MM.1S (cell line): Measurements from ENCODE around the gene NHLRC3.

Experiments
- DNase-seq: peaks from one replicate; pipeline ENCODE4 v3.0.0-alpha.2; 2015
- H2AFZ ChIP-seq: fragments of 300-600 bp; sonication (generic); 2 replicates; pipeline ENCODE4 v1.6.0; 2016; ENCODE audit warnings: antibody characterized with exemption, low read length
- H3F3A ChIP-seq: fragments of 300-600 bp; sonication (generic); 2 replicates; pipeline ENCODE4 v1.6.1; 2016; ENCODE audit warnings: mild to moderate bottlenecking, antibody characterized with exemption, low read length, moderate library complexity, mixed read lengths; ENCODE audit not compliant: insufficient read depth
- H3K27ac ChIP-seq: fragments of 300-600 bp; sonication (generic); 2 replicates; pipeline ENCODE4 v1.5.1; 2016; ENCODE audit warnings: mild to moderate bottlenecking, low read length
- H3K27me3 ChIP-seq: fragments of 300-600 bp; sonication (generic); replicated peaks from 2 replicates; pipeline ENCODE4 v1.6.0; 2016; ENCODE audit warnings: low read length; ENCODE audit not compliant: insufficient read depth
- H3K36me3 ChIP-seq: fragments of 300-600 bp; sonication (generic); replicated peaks from 2 replicates; pipeline ENCODE4 v1.6.1; 2016; ENCODE audit warnings: mild to moderate bottlenecking, low read length, mixed read lengths; ENCODE audit not compliant: insufficient read depth
- H3K4me1 ChIP-seq: fragments of 300-600 bp; sonication (generic); 2 replicates; pipeline ENCODE4 v1.6.1; 2016; ENCODE audit warnings: low read length, mixed read lengths
- H3K4me2 ChIP-seq: fragments of 300-600 bp; sonication (generic); 2 replicates; pipeline ENCODE4 v1.6.0; 2016; ENCODE audit warnings: low read depth, low read length
- H3K4me3 ChIP-seq: fragments of 300-600 bp; sonication (generic); 2 replicates; pipeline ENCODE4 v1.5.1; 2016; ENCODE audit warnings: low read length, mixed read lengths
- H3K79me2 ChIP-seq: fragments of 300-600 bp; sonication (generic); 2 replicates; pipeline ENCODE4 v1.6.1; 2016; ENCODE audit warnings: mixed run types, low read length, mixed read lengths
- H3K9ac ChIP-seq: fragments of 300-600 bp; sonication (generic); 2 replicates; pipeline ENCODE4 v1.6.1; 2016; ENCODE audit warnings: low read length, mixed read lengths
- H3K9me2 ChIP-seq: fragments of 300-600 bp; sonication (generic); replicated peaks from 2 replicates; pipeline ENCODE4 v1.6.1; 2016; ENCODE audit warnings: mild to moderate bottlenecking, low read length, mixed read lengths; ENCODE audit not compliant: insufficient read depth
- H3K9me3 ChIP-seq: fragments of 300-600 bp; sonication (generic); replicated peaks from 2 replicates; pipeline ENCODE4 v1.6.1; 2016; ENCODE audit warnings: mild to moderate bottlenecking, low read length, mixed read lengths; ENCODE audit not compliant: insufficient read depth
- H4K20me1 ChIP-seq: fragments of 300-600 bp; sonication (generic); 2 replicates; pipeline ENCODE4 v1.6.1; 2016; ENCODE audit warnings: mild to moderate bottlenecking, low read length, moderate library complexity, mixed read lengths; ENCODE audit not compliant: insufficient read depth
- EZH2 ChIP-seq: fragments of 300-600 bp; sonication (generic); optimal IDR thresholded peaks from 2 replicates; pipeline ENCODE3; 2017; ENCODE audit warnings: low read depth, mild to moderate bottlenecking, antibody characterized with exemption, low read length, mixed read lengths
- EZH2phosphoT487 ChIP-seq: fragments of 300-600 bp; sonication (generic); IDR thresholded peaks from 2 replicates; pipeline ENCODE4 v1.6.1; 2018; ENCODE audit warnings: antibody characterized with exemption, low read length
- TF ChIP-seq, protein P1 (sequence below): fragments of 300-600 bp; sonication (generic); IDR thresholded peaks from 2 replicates; pipeline ENCODE4 v1.5.1; 2016; ENCODE audit warnings: antibody characterized with exemption, low read length, mixed read lengths

NHLRC3 gene

GRCh38 chr13:39032150-39032549, 6.1 kb upstream of the NHLRC3 start:
- H3K9me2 ChIP-seq = no peaks in the 10 kb centered on the region
- H3K27ac ChIP-seq = no peak overlapping the region
- H3F3A ChIP-seq = no peaks in the 10 kb centered on the region
- no peaks in the 10 kb centered on the region for H4K20me1 ChIP-seq
- H2AFZ ChIP-seq = no peak overlapping the region
- H3K36me3 ChIP-seq = no peaks in the 10 kb centered on the region; the same call in 1 of the 2 replicates
- H3K4me2 ChIP-seq = no peak overlapping the region
- peaks cover 65% of the 10 kb centered on the region for H3K79me2 ChIP-seq
- TF ChIP-seq, protein P1, sequence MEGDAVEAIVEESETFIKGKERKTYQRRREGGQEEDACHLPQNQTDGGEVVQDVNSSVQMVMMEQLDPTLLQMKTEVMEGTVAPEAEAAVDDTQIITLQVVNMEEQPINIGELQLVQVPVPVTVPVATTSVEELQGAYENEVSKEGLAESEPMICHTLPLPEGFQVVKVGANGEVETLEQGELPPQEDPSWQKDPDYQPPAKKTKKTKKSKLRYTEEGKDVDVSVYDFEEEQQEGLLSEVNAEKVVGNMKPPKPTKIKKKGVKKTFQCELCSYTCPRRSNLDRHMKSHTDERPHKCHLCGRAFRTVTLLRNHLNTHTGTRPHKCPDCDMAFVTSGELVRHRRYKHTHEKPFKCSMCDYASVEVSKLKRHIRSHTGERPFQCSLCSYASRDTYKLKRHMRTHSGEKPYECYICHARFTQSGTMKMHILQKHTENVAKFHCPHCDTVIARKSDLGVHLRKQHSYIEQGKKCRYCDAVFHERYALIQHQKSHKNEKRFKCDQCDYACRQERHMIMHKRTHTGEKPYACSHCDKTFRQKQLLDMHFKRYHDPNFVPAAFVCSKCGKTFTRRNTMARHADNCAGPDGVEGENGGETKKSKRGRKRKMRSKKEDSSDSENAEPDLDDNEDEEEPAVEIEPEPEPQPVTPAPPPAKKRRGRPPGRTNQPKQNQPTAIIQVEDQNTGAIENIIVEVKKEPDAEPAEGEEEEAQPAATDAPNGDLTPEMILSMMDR = no peak
- TF ChIP-seq EZH2 (no peak), EZH2phosphoT487 (no peak)
- H3K27me3 ChIP-seq = no peaks in the 10 kb centered on the region
- H3K9me3 ChIP-seq = no peaks in the 10 kb centered on the region
- no peak overlapping the region for H3K4me3 ChIP-seq
- no peaks in the 10 kb centered on the region for H3K4me1 ChIP-seq
- DNase-seq = no peak
- H3K9ac ChIP-seq = no peak overlapping the region

DNA sequence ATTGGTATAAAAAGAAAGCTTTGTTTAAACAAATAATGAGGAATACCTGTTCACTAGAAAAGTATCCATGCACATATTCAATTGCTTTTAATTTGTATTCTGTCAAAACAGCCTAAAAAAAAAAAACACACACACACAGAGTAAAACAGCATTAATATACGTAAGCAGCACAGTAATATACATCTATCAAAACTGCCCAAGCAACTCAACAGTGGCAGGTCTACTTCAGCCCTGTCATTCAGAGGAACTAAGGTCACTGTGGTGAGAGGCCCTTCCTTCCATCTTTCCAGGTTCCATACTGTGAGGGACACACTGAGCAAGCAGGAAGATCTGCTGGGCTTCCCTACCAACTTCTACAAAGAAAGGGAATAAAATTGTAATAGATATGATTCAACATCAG, 4.2 kb upstream of the NHLRC3 start:
- Histone ChIP-seq H3K4me2 (0 out of 2 replicates have a peak overlapping the region, but pooled peaks have one; percentile 87), H3K27me3 (no peaks in the 10 kb centered on the region), H3K9ac (no peak overlapping the region), H3K36me3 (no peaks in the 10 kb centered on the region; the same call in 1 of the 2 replicates), H3K9me2 (no peaks in the 10 kb centered on the region), H3K79me2 (peaks cover 71% of the 10 kb centered on the region), H3K27ac (no peak overlapping the region), H3F3A (no peaks in the 10 kb centered on the region), H3K9me3 (no peaks in the 10 kb centered on the region), H4K20me1 (no peaks in the 10 kb centered on the region), H2AFZ (no peak overlapping the region), H3K4me3 (no peak overlapping the region), H3K4me1 (no peaks in the 10 kb centered on the region)
- DNase-seq = no peak
- TF ChIP-seq EZH2 (no peak), EZH2phosphoT487 (no peak)
- TF ChIP-seq, protein P1 = no peak

- peak overlapping the region; percentile 87 for H3K4me2 ChIP-seq
- no peaks in the 10 kb centered on the region for H4K20me1 ChIP-seq
- TF ChIP-seq EZH2 (no peak), EZH2phosphoT487 (no peak)
- TF ChIP-seq, protein P1 = no peak
- H3K4me1 ChIP-seq = no peaks in the 10 kb centered on the region
- peak overlapping the region; percentile 80; the same call in 1 of the 2 replicates for H3K9ac ChIP-seq
- no peaks in the 10 kb centered on the region for H3K36me3 ChIP-seq
- DNase-seq = no peak
- no peak overlapping the region for H2AFZ ChIP-seq
- H3K27me3 ChIP-seq = no peaks in the 10 kb centered on the region
- no peaks in the 10 kb centered on the region for H3K9me2 ChIP-seq
- H3K9me3 ChIP-seq = no peaks in the 10 kb centered on the region
- peaks cover 78% of the 10 kb centered on the region for H3K79me2 ChIP-seq
- no peaks in the 10 kb centered on the region for H3F3A ChIP-seq
- H3K27ac ChIP-seq = no peak overlapping the region
- H3K4me3 ChIP-seq = peak overlapping the region; percentile 76
Observed at GRCh38 chr13:39035204-39035603, 3.1 kb upstream of the NHLRC3 start.
